ENCODE data around the gene PIM1.
A peak's percentile ranks its signal among the peaks of the same experiment; 100 is the strongest.
"Not testable (repeated sequence)": the region's sequence is repeated elsewhere in the genome, so short reads cannot be mapped to it uniquely, and the experiment has no call there.

The PIM1 gene

DNA sequence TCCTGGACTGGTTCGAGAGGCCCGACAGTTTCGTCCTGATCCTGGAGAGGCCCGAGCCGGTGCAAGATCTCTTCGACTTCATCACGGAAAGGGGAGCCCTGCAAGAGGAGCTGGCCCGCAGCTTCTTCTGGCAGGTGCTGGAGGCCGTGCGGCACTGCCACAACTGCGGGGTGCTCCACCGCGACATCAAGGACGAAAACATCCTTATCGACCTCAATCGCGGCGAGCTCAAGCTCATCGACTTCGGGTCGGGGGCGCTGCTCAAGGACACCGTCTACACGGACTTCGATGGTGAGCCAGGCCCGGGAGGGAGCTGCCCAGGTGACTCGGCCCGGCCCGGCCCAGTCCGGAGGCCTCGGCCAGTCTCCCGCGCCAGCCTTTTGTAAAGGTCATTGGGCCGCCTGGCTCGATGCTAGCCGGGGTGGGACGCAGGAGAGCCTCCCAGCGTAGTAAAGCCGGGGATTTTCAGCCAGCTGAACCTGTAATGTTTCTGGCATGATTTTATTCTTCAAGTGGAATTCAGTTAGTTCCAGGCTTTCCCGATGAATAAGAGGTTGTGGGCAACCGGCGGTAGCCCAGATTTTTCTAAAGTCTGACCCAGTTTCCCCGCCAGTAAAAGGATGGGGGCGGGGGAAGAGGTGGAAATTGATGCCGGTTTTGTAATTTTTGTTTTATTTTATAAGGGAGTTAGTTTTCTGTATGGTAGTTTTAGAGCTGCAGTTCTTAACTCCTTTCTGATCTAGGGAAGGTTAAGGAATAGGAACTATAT is 1.4 kb downstream of the PIM1 start:
- DNase-seq (ENCODE audit: low read depth in 2 of 2) = no peak

DNA sequence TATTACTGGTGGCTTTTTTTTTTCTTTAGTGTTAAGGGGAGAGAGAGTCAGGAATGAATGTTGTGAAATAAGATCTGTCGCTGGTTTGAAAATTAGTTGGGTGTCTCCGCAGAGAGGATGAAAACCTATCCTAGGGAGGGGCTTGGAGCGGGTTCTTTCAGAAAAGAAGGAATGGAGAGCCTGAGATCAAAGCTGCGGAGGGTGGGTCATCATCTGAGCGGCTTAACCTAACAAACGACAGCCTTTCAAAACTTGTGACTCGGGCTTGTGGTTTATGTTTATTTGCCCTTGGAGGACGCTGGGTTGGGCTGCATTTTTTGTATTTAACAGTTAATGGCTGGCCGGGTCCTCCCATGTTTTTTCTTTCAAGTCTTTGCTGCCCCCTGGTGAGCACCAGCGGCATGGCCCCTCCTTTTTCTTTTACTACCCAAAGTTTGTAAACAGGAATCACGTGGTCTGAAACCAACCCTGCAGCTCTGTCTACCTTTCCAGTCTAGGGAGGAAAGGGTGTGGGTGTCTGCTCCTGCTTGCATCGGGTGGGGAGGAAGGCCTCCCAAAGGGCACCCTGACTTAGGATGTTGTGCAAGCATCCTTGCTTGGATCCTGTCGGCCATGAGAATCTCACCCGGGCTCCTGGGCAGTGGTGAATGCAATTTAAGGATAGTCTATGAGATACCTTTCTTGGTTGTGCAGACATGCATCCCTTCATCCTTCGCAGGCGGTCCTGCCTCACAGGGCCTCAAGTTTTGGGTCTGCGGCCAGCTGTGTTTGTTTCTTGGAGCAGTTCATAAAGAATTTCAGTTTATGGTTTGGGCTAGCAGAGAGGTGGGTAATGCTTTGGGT is 2.2 kb downstream of the PIM1 start:
- peak; percentile 73 to 80 for DNase-seq (ENCODE audit: low read depth in 2 of 2)

DNA sequence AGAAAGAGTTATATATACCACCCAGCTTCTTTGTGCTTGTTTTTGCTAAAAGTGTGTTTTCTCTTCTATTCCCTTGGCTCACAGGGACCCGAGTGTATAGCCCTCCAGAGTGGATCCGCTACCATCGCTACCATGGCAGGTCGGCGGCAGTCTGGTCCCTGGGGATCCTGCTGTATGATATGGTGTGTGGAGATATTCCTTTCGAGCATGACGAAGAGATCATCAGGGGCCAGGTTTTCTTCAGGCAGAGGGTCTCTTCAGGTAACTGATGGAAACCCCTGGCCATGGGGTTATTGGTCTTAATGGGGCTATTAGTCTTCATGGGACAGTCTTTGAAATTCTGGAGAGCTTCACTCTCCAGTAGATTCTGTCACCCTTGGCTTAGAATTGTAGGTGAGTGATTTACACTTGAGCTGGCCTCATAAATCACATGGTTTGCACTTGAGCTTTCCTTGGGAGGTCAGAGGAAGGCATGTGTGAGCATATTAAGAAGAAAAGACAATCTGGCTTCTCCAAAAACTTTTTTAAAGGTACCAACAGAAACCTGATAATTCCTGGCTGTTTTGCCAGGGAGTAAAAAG is 3.0 kb downstream of the PIM1 start:
- DNase-seq (ENCODE audit: low read depth in 2 of 2) = no peak

DNA sequence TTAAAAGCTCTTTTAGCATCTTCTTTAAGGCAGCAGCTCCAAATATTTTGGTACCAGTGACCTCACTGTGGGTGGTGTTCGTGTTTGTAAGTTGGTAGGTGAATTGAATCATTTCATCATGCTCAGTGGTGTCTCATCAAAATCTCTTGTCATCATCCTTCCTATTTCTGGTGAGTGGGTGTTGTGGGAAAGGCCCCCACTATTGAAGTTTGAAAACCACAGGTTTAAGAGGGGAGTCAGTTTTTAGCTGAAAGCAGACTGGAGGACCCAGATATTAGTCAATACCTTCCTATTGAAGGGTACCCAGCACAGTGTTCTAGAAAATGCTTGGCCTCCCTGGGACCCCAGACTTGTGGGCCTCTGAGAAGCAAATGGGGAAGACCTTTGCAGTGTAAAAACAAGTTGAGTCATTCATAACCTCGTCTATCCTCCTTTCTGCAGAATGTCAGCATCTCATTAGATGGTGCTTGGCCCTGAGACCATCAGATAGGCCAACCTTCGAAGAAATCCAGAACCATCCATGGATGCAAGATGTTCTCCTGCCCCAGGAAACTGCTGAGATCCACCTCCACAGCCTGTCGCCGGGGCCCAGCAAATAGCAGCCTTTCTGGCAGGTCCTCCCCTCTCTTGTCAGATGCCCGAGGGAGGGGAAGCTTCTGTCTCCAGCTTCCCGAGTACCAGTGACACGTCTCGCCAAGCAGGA is 3.7 kb downstream of the PIM1 start:
- peak in 1 of 2 donors; percentile 48 for DNase-seq (ENCODE audit: low read depth in 2 of 2)

- DNase-seq (ENCODE audit: low read depth in 2 of 2) = no peak
Measured at GRCh38 chr6:37174196-37174514, 4.2 kb downstream of the PIM1 start.

- DNase-seq (ENCODE audit: low read depth in 2 of 2) = no peak
Measured at GRCh38 chr6:37174515-37175331, 4.8 kb downstream of the PIM1 start.

DNA sequence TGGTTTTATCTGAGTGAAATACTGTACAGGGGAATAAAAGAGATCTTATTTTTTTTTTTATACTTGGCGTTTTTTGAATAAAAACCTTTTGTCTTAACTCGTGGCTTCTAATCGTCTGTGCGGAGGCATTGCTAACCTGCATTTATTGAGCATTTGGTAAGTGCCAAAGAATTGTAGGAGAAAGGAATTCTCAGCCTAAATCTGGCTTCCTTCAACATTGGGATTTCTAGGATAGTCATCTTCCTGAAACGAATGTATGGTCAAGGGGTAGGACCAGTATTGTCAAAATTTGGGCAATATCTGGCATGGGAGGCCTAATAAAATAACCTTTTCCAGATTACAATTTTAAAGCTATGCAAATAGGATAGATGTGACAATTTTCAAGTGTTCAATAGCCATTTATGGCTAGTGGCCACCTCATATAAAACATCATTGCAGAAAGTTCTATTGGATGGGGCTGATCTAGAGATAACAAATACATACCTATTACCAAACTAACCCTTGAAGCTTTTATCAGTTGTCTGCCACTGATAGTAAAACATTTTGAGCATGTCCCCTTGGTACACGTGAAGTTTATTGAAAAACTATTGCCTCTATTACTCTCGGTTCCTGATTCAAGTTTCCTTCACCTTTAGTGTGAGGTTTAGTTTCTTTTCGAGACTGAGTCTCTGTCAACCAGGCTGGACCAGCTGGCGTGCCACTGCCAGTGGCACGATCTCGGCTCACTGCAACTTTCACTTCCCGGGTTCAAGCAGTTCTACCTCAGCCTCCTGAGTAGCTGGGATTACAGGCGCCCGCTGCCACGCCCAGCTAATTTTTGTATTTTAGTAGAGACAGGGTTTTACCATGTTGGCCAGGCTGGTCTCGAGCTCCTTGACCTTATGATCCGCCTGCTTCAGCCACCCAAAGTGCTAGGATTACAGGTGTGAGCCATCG is 5.6 kb downstream of the PIM1 start:
- DNase-seq (ENCODE audit: low read depth in 2 of 2) = no peak

GRCh38 chr6:37176268-37177076 is 6.5 kb downstream of the PIM1 start:
- no peak for DNase-seq (ENCODE audit: low read depth in 2 of 2)

DNA sequence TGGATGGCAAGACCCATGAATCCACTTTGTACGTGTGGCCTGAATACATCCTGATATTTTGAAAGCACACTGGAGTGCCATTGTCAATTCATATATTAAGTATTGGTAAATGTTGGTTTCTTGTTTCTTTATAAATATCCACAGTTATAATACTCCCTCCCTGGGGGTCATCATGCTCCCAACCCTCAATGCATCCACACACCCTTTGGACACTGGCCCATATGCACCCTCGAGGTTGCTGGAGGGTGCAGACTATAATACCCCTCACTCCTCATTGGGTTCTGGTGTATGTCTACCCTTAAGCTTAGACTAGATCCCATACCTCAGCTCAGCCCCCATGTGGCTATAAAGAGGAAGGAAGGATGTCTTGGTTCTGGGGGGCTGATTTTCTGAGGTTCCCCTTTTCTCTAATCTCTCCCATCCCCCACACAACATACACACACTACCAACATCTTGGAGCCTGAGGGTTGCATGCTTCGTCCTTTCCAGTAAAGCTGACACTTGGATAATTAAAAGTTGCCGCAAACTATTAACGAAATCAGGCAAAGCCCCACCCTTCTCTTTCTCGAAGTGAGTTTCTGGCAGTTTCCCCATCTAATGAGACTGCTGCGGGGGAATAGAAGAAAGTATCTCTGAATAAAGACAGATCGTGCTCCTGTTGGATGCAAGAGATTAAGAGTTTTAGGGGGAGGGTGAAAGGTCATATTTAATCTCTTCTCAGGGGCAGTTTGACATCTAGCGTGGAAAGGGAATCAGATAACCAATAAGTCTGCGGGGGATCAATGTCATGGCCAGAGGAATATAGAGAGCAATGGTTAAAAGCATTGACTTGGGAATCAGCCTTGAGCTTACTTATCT is 7.4 kb downstream of the PIM1 start:
- DNase-seq (ENCODE audit: low read depth in 2 of 2) = no peak

DNA sequence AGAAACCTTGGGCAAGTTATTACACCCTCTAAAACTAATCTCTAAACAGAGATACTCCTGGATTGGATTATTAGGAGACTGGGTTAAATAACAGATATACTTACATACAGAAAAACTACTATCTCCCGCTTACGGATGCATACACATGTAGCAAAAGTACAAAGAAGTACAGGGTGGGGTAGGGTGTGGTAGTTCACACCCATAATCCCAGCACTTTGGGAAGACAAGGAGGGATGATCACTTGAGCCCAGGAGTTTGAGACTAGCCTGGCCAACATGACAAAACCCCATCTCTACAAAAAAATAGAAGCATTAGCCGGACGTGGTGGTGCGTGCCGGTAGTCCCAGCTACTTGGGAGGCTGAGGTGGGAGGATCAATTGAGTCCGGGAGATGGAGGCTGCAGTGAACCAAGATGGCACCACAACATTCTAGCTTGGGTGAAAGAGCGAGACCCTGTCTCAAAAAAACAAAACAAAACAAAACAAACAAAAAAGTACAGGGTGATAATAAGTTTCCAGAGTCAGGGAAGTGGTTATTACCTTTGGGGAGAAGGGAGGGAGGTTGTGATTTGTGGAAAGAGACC is 8.1 kb downstream of the PIM1 start:
- no peak for DNase-seq (ENCODE audit: low read depth in 2 of 2)

GRCh38 chr6:37180075-37180474 is 10.1 kb downstream of the PIM1 start:
- no peak for DNase-seq (ENCODE audit: low read depth in 2 of 2)

GRCh38 chr6:37180610-37181009 is 10.7 kb downstream of the PIM1 start:
- DNase-seq (ENCODE audit: low read depth in 2 of 2) = not testable (repeated sequence)

DNA sequence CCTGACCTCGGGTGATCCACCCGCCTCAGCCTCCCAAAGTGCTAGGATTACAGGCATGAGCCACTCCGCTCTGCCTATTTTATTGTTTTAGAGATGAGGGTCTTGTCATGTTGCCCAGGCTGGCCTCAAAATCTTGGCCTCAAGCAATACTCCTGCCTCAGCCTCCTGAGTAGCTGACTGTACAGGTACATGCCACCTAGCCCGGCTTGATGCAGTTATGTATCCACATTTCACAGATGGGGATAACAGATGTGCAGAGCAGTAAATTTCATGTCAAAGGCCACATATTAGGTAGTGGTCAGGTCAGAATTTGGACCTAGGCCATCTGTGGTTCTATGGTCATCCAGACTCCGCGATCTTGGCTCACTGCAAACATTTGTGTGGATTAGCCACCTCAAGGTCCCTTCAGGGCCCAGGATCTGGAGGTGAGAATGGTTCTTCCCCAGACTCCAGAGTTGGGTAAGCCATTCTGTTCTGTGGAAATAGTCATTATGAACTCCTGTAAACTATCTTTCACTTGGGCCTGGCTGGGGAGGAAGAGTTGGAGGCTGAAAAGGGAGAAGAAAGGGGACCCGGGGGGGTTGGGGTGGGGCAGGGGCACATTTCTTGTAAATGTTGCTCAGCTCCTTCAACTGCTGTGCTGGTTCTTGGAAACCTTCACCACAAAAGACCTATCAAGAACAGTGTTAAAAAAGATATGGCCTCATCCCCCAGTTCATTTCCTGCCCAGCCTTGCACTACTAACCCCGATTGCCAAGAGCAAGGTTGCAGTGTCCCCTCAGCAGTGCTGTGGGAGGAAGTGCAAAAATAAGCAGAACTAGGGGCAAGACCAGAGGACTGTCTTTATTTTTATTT is 13.0 kb downstream of the PIM1 start:
- DNase-seq (ENCODE audit: low read depth in 2 of 2) = peak; percentile 55 to 56

- DNase-seq (ENCODE audit: low read depth in 2 of 2) = not testable (repeated sequence)
Measured at GRCh38 chr6:37185949-37186720, 16.2 kb downstream of the PIM1 start.

DNA sequence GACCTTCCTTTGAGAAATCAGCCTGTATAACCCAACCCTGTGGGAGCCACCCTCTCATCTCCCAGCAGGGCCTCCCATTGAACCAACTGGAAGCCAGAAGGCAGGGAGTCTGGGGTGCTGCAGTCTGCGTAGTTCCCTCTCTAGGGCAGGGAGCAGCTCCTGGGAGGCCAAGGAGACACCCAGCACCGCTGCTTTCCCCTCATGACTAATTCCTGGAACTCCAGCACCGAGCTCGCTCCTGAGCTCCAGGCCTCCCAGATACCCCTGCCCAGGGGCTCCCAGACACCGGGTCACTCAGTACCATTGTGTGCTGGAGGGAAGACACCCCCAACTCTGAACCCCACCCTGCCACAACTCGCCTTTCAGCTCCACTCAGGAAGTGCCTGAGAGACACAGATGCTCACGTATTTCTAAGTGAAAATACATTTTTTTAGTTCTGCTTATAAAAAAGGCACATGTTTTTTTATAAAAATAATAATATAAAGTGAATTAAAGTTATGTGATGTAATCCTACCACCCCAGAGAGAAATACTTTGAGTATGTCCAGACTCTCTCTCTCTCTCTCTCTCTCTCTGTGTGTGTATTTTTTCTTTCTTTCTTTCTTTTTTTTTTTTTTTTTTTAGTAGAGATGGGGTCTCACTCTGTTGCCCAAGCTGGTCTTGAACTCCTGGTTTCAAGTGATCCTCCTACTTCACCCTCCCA is 17.5 kb downstream of the PIM1 start:
- DNase-seq (ENCODE audit: low read depth in 2 of 2) = no peak
